H9 (cell line): ENCODE measurements around the gene MYO5B. TPM values are rescaled to one million over a fixed set of nuclear protein-coding genes. Genes with fewer than 3 reads are reported as not detected.

Experiments used
- DNase-seq: peaks from one replicate; pipeline ENCODE4 v3.0.0-alpha.2; 2017
- H2AFZ ChIP-seq: one replicate; pipeline ENCODE4 v1.6.1; 2013; ENCODE audit warnings: mild to moderate bottlenecking, low read length, control low read depth, moderate library complexity
- H2AK5ac ChIP-seq: 2 replicates; pipeline ENCODE4 v1.6.1; 2013; ENCODE audit warnings: low read length, control low read depth, mixed read lengths; ENCODE audit not compliant: insufficient read length
- H2BK120ac ChIP-seq: one replicate; pipeline ENCODE4 v1.6.1; 2013; ENCODE audit warnings: low read depth, mild to moderate bottlenecking, low read length, control low read depth, inconsistent platforms; ENCODE audit not compliant: poor library complexity, severe bottlenecking
- H2BK12ac ChIP-seq: 2 replicates; pipeline ENCODE4 v1.6.1; 2013; ENCODE audit warnings: low read length, control low read depth, mixed read lengths, low read depth; ENCODE audit not compliant: insufficient read length
- H2BK15ac ChIP-seq: 2 replicates; pipeline ENCODE4 v1.6.1; 2013; ENCODE audit warnings: low read depth, low read length, control low read depth
- H2BK20ac ChIP-seq: one replicate; pipeline ENCODE4 v1.6.1; 2013; ENCODE audit warnings: low read depth, mild to moderate bottlenecking, low read length, control low read depth, inconsistent platforms; ENCODE audit not compliant: poor library complexity, severe bottlenecking
- H2BK5ac ChIP-seq: 2 replicates; pipeline ENCODE4 v1.6.1; 2013; ENCODE audit warnings: low read length, control low read depth, mixed read lengths; ENCODE audit not compliant: insufficient read length
- H3K14ac ChIP-seq: 2 replicates; pipeline ENCODE4 v1.6.1; 2013; ENCODE audit warnings: low read length, control low read depth; ENCODE audit not compliant: insufficient read depth
- H3K18ac ChIP-seq: 2 replicates; pipeline ENCODE4 v1.6.1; 2013; ENCODE audit warnings: low read depth, mild to moderate bottlenecking, mixed read lengths, low read length, control low read depth; ENCODE audit not compliant: insufficient read length
- H3K23ac ChIP-seq: 2 replicates; pipeline ENCODE4 v1.6.1; 2013; ENCODE audit warnings: low read length, control low read depth, mixed read lengths, low read depth; ENCODE audit not compliant: insufficient read length
- H3K23me2 ChIP-seq: 2 replicates; pipeline ENCODE4 v1.6.1; 2013; ENCODE audit warnings: low read depth, mild to moderate bottlenecking, mixed read lengths, low read length, control low read depth; ENCODE audit not compliant: insufficient read length, poor library complexity, severe bottlenecking
- H3K27ac ChIP-seq: 2 replicates; pipeline ENCODE4 v1.5.1; 2013; ENCODE audit warnings: low read length, control low read depth, mixed read lengths, low read depth; ENCODE audit not compliant: insufficient read length
- H3K27me3 ChIP-seq: 2 replicates; pipeline ENCODE4 v1.6.1; 2013; ENCODE audit warnings: low read length, control low read depth, inconsistent platforms; ENCODE audit not compliant: insufficient read depth
- H3K4ac ChIP-seq: 2 replicates; pipeline ENCODE4 v1.6.1; 2013; ENCODE audit warnings: low read depth, mild to moderate bottlenecking, control low read depth, inconsistent platforms, low read length, moderate library complexity
- H3K4me1 ChIP-seq: 2 replicates; pipeline ENCODE4 v1.6.1; 2013; ENCODE audit warnings: low read length, control low read depth, inconsistent platforms; ENCODE audit not compliant: insufficient read depth
- H3K4me2 ChIP-seq: 2 replicates; pipeline ENCODE4 v1.6.1; 2013; ENCODE audit warnings: low read length, control low read depth, mixed read lengths; ENCODE audit not compliant: insufficient read length, insufficient read depth
- H3K56ac ChIP-seq: 2 replicates; pipeline ENCODE4 v1.6.1; 2013; ENCODE audit warnings: low read depth, mild to moderate bottlenecking, mixed read lengths, low read length, control low read depth; ENCODE audit not compliant: insufficient read length
- H3K79me1 ChIP-seq: 2 replicates; pipeline ENCODE4 v1.6.1; 2013; ENCODE audit warnings: low read depth, mild to moderate bottlenecking, moderate library complexity, low read length, control low read depth, inconsistent platforms; ENCODE audit not compliant: insufficient read depth, poor library complexity, severe bottlenecking
- H3K79me2 ChIP-seq: 2 replicates; pipeline ENCODE4 v1.6.1; 2013; ENCODE audit warnings: low read length, control low read depth, inconsistent platforms; ENCODE audit not compliant: insufficient read depth
- H3K9ac ChIP-seq: 2 replicates; pipeline ENCODE4 v1.6.1; 2013; ENCODE audit warnings: low read length, control low read depth, mixed read lengths; ENCODE audit not compliant: insufficient read length; ENCODE audit errors: extremely low read depth
- H3K9me3 ChIP-seq: one replicate; pipeline ENCODE4 v1.6.1; 2013; ENCODE audit warnings: low read depth, low read length, inconsistent platforms; ENCODE audit not compliant: control insufficient read depth
- H3T11ph ChIP-seq: one replicate; pipeline ENCODE4 v1.6.1; 2013; ENCODE audit warnings: mild to moderate bottlenecking, low read length, control low read depth, inconsistent platforms
- H4K20me1 ChIP-seq: one replicate; pipeline ENCODE4 v1.6.1; 2013; ENCODE audit not compliant: control insufficient read depth, insufficient read length, insufficient read depth
- H4K5ac ChIP-seq: 2 replicates; pipeline ENCODE4 v1.6.1; 2013; ENCODE audit warnings: low read depth, mild to moderate bottlenecking, mixed read lengths, low read length, control low read depth; ENCODE audit not compliant: insufficient read length
- H4K8ac ChIP-seq: replicated peaks from 2 replicates; pipeline ENCODE4 v1.6.1; 2013; ENCODE audit warnings: low read length, control low read depth, mixed read lengths, low read depth; ENCODE audit not compliant: insufficient read length
- H4K91ac ChIP-seq: 2 replicates; pipeline ENCODE4 v1.6.1; 2013; ENCODE audit warnings: low read depth, mild to moderate bottlenecking, moderate library complexity, mixed read lengths, low read length, control low read depth; ENCODE audit not compliant: insufficient read length
- H3K27ac Mint-ChIP-seq, 3 experiments: 2 replicates in 2 of 3; 3 replicates in 1 of 3; pipeline ENCODE4 v1.8.0; 2020 to 2021; ENCODE audit warnings: mixed read lengths in 3 of 3, mild to moderate bottlenecking in 1 of 3, moderate library complexity in 1 of 3
- H3K27me3 Mint-ChIP-seq: 2 replicates; pipeline ENCODE4 v1.8.0; 2021; ENCODE audit warnings: low read depth, mild to moderate bottlenecking, moderate library complexity, mixed read lengths
- H3K36me3 Mint-ChIP-seq, 3 experiments: 2 replicates in 2 of 3; 3 replicates in 1 of 3; pipeline ENCODE4 v1.8.0; 2020 to 2021; ENCODE audit warnings: low read depth in 3 of 3, mixed read lengths in 3 of 3; ENCODE audit not compliant: insufficient read depth in 1 of 3
- H3K4me1 Mint-ChIP-seq, 2 experiments: 2 replicates each; pipeline ENCODE4 v1.8.0; 2020; ENCODE audit warnings: mixed read lengths in 2 of 2
- H3K4me3 Mint-ChIP-seq, 2 experiments: 2 replicates in 1 of 2; 3 replicates in 1 of 2; pipeline ENCODE4 v1.8.0; 2020 to 2021; ENCODE audit warnings: mild to moderate bottlenecking in 2 of 2, mixed read lengths in 2 of 2, moderate library complexity in 1 of 2
- H3K9me3 Mint-ChIP-seq, 2 experiments: 2 replicates in 1 of 2; 3 replicates in 1 of 2; pipeline ENCODE4 v1.8.0; 2020; ENCODE audit warnings: mild to moderate bottlenecking in 2 of 2, mixed read lengths in 2 of 2, moderate library complexity in 1 of 2
- WGBS: extraction: QIAGEN DNeasy Blood & Tissue Kit; methylation state at CpG from one replicate; pipeline ENCODE4 v1.1.7; 2013; ENCODE audit warnings: missing lambda C conversion rate, low lambda C conversion rate, mixed read lengths; ENCODE audit not compliant: insufficient read length; ENCODE audit errors: extremely low coverage; 5-methylcytosine and 5-hydroxymethylcytosine counted together
- total RNA-seq: library from RNA; stranded (reverse); gene quantifications from 2 replicates; pipeline ENCODE4 v1.2.1, GENCODE V29; 2021
- TF ChIP-seq, protein P1 (sequence below): fragments of 200-600 bp; sonication (generic); conservative IDR thresholded peaks from 3 replicates; pipeline ENCODE4 v1.8.0; 2021; ENCODE audit warnings: antibody characterized with exemption, mild to moderate bottlenecking

The MYO5B gene
- total RNA-seq, 1 experiment from 2014 or later, result 9.3 TPM

- Histone ChIP-seq H3K23me2 (no peaks in the 10 kb centered on the region), H4K20me1 (no peaks in the 10 kb centered on the region), H3K4ac (no peak overlapping the region), H3K27ac (no peak overlapping the region), H2BK12ac (no peak overlapping the region), H3K23ac (no peak overlapping the region), H3K4me1 (peaks cover 5% of the 10 kb centered on the region), H2BK15ac (no peak overlapping the region), H3K79me2 (no peaks in the 10 kb centered on the region), H3K9ac (no peak overlapping the region), H3T11ph (no peak overlapping the region), H3K79me1 (no peaks in the 10 kb centered on the region), H2BK20ac (no peak overlapping the region), H2BK120ac (no peak overlapping the region), H4K8ac (no peak overlapping the region), H3K18ac (no peak overlapping the region), H2BK5ac (no peak overlapping the region), H3K56ac (no peak overlapping the region), H4K5ac (no peak overlapping the region), H3K9me3 (no peaks in the 10 kb centered on the region), H3K27me3 (no peaks in the 10 kb centered on the region), H2AFZ (no peak overlapping the region), H3K14ac (no peak overlapping the region), H3K4me2 (no peak overlapping the region), H2AK5ac (no peak overlapping the region), H4K91ac (no peak overlapping the region)
- H3K4me1 Mint-ChIP-seq, result peaks cover 13 to 17% of the 10 kb centered on the region in 2 experiments
- peaks cover 11% of the 10 kb centered on the region for H3K27me3 Mint-ChIP-seq
- H3K27ac Mint-ChIP-seq, result no peak overlapping the region
- no CpG with 5 or more reads among the region's 7 CpGs for WGBS
- peaks cover 9 to 17% of the 10 kb centered on the region in 2 experiments for H3K9me3 Mint-ChIP-seq
- peaks cover 4 to 20% (median 18%) of the 10 kb centered on the region in 3 experiments for H3K36me3 Mint-ChIP-seq
- H3K4me3 Mint-ChIP-seq, result no peak overlapping the region
- DNase-seq, result no peak
- TF ChIP-seq, protein P1, sequence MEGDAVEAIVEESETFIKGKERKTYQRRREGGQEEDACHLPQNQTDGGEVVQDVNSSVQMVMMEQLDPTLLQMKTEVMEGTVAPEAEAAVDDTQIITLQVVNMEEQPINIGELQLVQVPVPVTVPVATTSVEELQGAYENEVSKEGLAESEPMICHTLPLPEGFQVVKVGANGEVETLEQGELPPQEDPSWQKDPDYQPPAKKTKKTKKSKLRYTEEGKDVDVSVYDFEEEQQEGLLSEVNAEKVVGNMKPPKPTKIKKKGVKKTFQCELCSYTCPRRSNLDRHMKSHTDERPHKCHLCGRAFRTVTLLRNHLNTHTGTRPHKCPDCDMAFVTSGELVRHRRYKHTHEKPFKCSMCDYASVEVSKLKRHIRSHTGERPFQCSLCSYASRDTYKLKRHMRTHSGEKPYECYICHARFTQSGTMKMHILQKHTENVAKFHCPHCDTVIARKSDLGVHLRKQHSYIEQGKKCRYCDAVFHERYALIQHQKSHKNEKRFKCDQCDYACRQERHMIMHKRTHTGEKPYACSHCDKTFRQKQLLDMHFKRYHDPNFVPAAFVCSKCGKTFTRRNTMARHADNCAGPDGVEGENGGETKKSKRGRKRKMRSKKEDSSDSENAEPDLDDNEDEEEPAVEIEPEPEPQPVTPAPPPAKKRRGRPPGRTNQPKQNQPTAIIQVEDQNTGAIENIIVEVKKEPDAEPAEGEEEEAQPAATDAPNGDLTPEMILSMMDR, result no peak
Observed at GRCh38 chr18:49915352-49915751, 279.6 kb downstream of the MYO5B start.
